Fibroblast of skin of left biceps (primary cell): ENCODE data around the gene HOMER1.
"Not testable (repeated sequence)": the region's sequence is repeated elsewhere in the genome, so short reads cannot be mapped to it uniquely, and the experiment has no call there.

Experiments
- DNase-seq, 2 experiments: peaks; one replicate each; pipeline ENCODE4 v3.0.0-alpha.2; 2013; ENCODE audit warnings: low read depth in 2 of 2

The HOMER1 gene

GRCh38 chr5:79517601-79518000 lies 3.7 kb upstream of the HOMER1 start:
- no peak for DNase-seq

GRCh38 chr5:79516986-79517385 lies 3.1 kb upstream of the HOMER1 start:
- no peak for DNase-seq

GRCh38 chr5:79516331-79516730 lies 2.4 kb upstream of the HOMER1 start:
- not testable (repeated sequence) for DNase-seq

GRCh38 chr5:79514391-79515105 lies 614 bp upstream of the HOMER1 start:
- peak; percentile 79 for DNase-seq

GRCh38 chr5:79513308-79513703 lies 628 bp downstream of the HOMER1 start:
- no peak for DNase-seq

- no peak for DNase-seq
Measured at GRCh38 chr5:79512471-79513307, 1.2 kb downstream of the HOMER1 start.

- DNase-seq: no peak
Measured at GRCh38 chr5:79512049-79512448, 1.9 kb downstream of the HOMER1 start.

GRCh38 chr5:79510638-79511037 lies 3.3 kb downstream of the HOMER1 start:
- no peak for DNase-seq

- no peak for DNase-seq
Measured at GRCh38 chr5:79509244-79509885, 4.6 kb downstream of the HOMER1 start.

- DNase-seq: no peak
Measured at GRCh38 chr5:79508794-79509193, 5.1 kb downstream of the HOMER1 start.

- no peak for DNase-seq
Measured at GRCh38 chr5:79508354-79508753, 5.6 kb downstream of the HOMER1 start.

GRCh38 chr5:79507251-79508205 lies 6.4 kb downstream of the HOMER1 start:
- DNase-seq: no peak

GRCh38 chr5:79505138-79505537 lies 8.8 kb downstream of the HOMER1 start:
- DNase-seq: no peak

GRCh38 chr5:79503794-79504495 lies 10.0 kb downstream of the HOMER1 start:
- no peak for DNase-seq

- DNase-seq: no peak
Measured at GRCh38 chr5:79499640-79500273, 14.2 kb downstream of the HOMER1 start.

GRCh38 chr5:79495311-79495710 lies 18.6 kb downstream of the HOMER1 start:
- no peak for DNase-seq

- DNase-seq: no peak
Measured at GRCh38 chr5:79493596-79494345, 20.2 kb downstream of the HOMER1 start.

GRCh38 chr5:79491690-79492317 lies 22.1 kb downstream of the HOMER1 start:
- DNase-seq: no peak

GRCh38 chr5:79490323-79490936 lies 23.5 kb downstream of the HOMER1 start:
- no peak for DNase-seq
